MM.1S (cell line): Measurements from ENCODE around the gene WDFY3.

Experiments
- DNase-seq: peaks from one replicate; pipeline ENCODE4 v3.0.0-alpha.2; 2015
- H2AFZ ChIP-seq: fragments of 300-600 bp; sonication (generic); 2 replicates; pipeline ENCODE4 v1.6.0; 2016; ENCODE audit warnings: antibody characterized with exemption, low read length
- H3F3A ChIP-seq: fragments of 300-600 bp; sonication (generic); 2 replicates; pipeline ENCODE4 v1.6.1; 2016; ENCODE audit warnings: mild to moderate bottlenecking, antibody characterized with exemption, low read length, moderate library complexity, mixed read lengths; ENCODE audit not compliant: insufficient read depth
- H3K27ac ChIP-seq: fragments of 300-600 bp; sonication (generic); 2 replicates; pipeline ENCODE4 v1.5.1; 2016; ENCODE audit warnings: mild to moderate bottlenecking, low read length
- H3K27me3 ChIP-seq: fragments of 300-600 bp; sonication (generic); replicated peaks from 2 replicates; pipeline ENCODE4 v1.6.0; 2016; ENCODE audit warnings: low read length; ENCODE audit not compliant: insufficient read depth
- H3K36me3 ChIP-seq: fragments of 300-600 bp; sonication (generic); replicated peaks from 2 replicates; pipeline ENCODE4 v1.6.1; 2016; ENCODE audit warnings: mild to moderate bottlenecking, low read length, mixed read lengths; ENCODE audit not compliant: insufficient read depth
- H3K4me1 ChIP-seq: fragments of 300-600 bp; sonication (generic); 2 replicates; pipeline ENCODE4 v1.6.1; 2016; ENCODE audit warnings: low read length, mixed read lengths
- H3K4me2 ChIP-seq: fragments of 300-600 bp; sonication (generic); 2 replicates; pipeline ENCODE4 v1.6.0; 2016; ENCODE audit warnings: low read depth, low read length
- H3K4me3 ChIP-seq: fragments of 300-600 bp; sonication (generic); 2 replicates; pipeline ENCODE4 v1.5.1; 2016; ENCODE audit warnings: low read length, mixed read lengths
- H3K79me2 ChIP-seq: fragments of 300-600 bp; sonication (generic); 2 replicates; pipeline ENCODE4 v1.6.1; 2016; ENCODE audit warnings: mixed run types, low read length, mixed read lengths
- H3K9ac ChIP-seq: fragments of 300-600 bp; sonication (generic); 2 replicates; pipeline ENCODE4 v1.6.1; 2016; ENCODE audit warnings: low read length, mixed read lengths
- H3K9me2 ChIP-seq: fragments of 300-600 bp; sonication (generic); replicated peaks from 2 replicates; pipeline ENCODE4 v1.6.1; 2016; ENCODE audit warnings: mild to moderate bottlenecking, low read length, mixed read lengths; ENCODE audit not compliant: insufficient read depth
- H3K9me3 ChIP-seq: fragments of 300-600 bp; sonication (generic); replicated peaks from 2 replicates; pipeline ENCODE4 v1.6.1; 2016; ENCODE audit warnings: mild to moderate bottlenecking, low read length, mixed read lengths; ENCODE audit not compliant: insufficient read depth
- H4K20me1 ChIP-seq: fragments of 300-600 bp; sonication (generic); 2 replicates; pipeline ENCODE4 v1.6.1; 2016; ENCODE audit warnings: mild to moderate bottlenecking, low read length, moderate library complexity, mixed read lengths; ENCODE audit not compliant: insufficient read depth
- CTCF ChIP-seq: fragments of 300-600 bp; sonication (generic); IDR thresholded peaks from 2 replicates; pipeline ENCODE4 v1.5.1; 2016; ENCODE audit warnings: antibody characterized with exemption, low read length, mixed read lengths
- EZH2 ChIP-seq: fragments of 300-600 bp; sonication (generic); optimal IDR thresholded peaks from 2 replicates; pipeline ENCODE3; 2017; ENCODE audit warnings: low read depth, mild to moderate bottlenecking, antibody characterized with exemption, low read length, mixed read lengths
- EZH2phosphoT487 ChIP-seq: fragments of 300-600 bp; sonication (generic); IDR thresholded peaks from 2 replicates; pipeline ENCODE4 v1.6.1; 2018; ENCODE audit warnings: antibody characterized with exemption, low read length

The WDFY3 gene

GRCh38 chr4:84967243-84967690 lies 777 bp upstream of the WDFY3 start:
- Histone ChIP-seq H2AFZ (peak overlapping the region; percentile 96), H3K4me2 (peak overlapping the region; percentile 79), H3K27ac (no peak overlapping the region), H3K79me2 (peaks cover 11% of the 10 kb centered on the region), H3K27me3 (no peaks in the 10 kb centered on the region), H3K4me3 (peak overlapping the region; percentile 92; the same call in 1 of the 2 replicates), H3F3A (no peaks in the 10 kb centered on the region), H4K20me1 (no peaks in the 10 kb centered on the region), H3K4me1 (peaks cover 5% of the 10 kb centered on the region; the same call in 1 of the 2 replicates), H3K36me3 (no peaks in the 10 kb centered on the region), H3K9me3 (no peaks in the 10 kb centered on the region), H3K9me2 (no peaks in the 10 kb centered on the region), H3K9ac (no peak overlapping the region)
- DNase-seq: no peak
- TF ChIP-seq CTCF: no peak
- TF ChIP-seq EZH2phosphoT487: no peak
- TF ChIP-seq EZH2: no peak

GRCh38 chr4:84965553-84966381 lies 723 bp downstream of the WDFY3 start:
- DNase-seq: no peak
- Histone ChIP-seq H3K27me3 (no peaks in the 10 kb centered on the region), H2AFZ (peak overlapping the region; percentile 58), H3K79me2 (peaks cover 11% of the 10 kb centered on the region), H3K9me2 (no peaks in the 10 kb centered on the region), H4K20me1 (no peaks in the 10 kb centered on the region), H3K36me3 (no peaks in the 10 kb centered on the region), H3K4me3 (peak overlapping the region; percentile 92), H3K27ac (no peak overlapping the region), H3K4me1 (peaks cover 5% of the 10 kb centered on the region; the same call in 1 of the 2 replicates), H3K9ac (peak overlapping the region; percentile 29; the same call in 1 of the 2 replicates), H3F3A (no peaks in the 10 kb centered on the region), H3K9me3 (no peaks in the 10 kb centered on the region), H3K4me2 (peak overlapping the region; percentile 92)
- no peak for TF ChIP-seq CTCF

GRCh38 chr4:84964995-84965552 lies 1.4 kb downstream of the WDFY3 start:
- Histone ChIP-seq H3K27ac (no peak overlapping the region), H4K20me1 (no peaks in the 10 kb centered on the region), H2AFZ (peak overlapping the region; percentile 58; the same call in 1 of the 2 replicates), H3F3A (no peaks in the 10 kb centered on the region), H3K9ac (peak overlapping the region; percentile 29; the same call in 1 of the 2 replicates), H3K4me2 (peak overlapping the region; percentile 92), H3K27me3 (no peaks in the 10 kb centered on the region), H3K4me1 (peaks cover 5% of the 10 kb centered on the region; the same call in 1 of the 2 replicates), H3K4me3 (peak overlapping the region; percentile 67), H3K9me3 (no peaks in the 10 kb centered on the region), H3K79me2 (peaks cover 11% of the 10 kb centered on the region), H3K9me2 (no peaks in the 10 kb centered on the region), H3K36me3 (no peaks in the 10 kb centered on the region)
- no peak for DNase-seq
- TF ChIP-seq EZH2phosphoT487 (no peak), EZH2 (no peak), CTCF (no peak)
